A172 (cell line): ENCODE measurements around the gene CEP104. TPM values are rescaled to one million over a fixed set of nuclear protein-coding genes. Genes with fewer than 3 reads are reported as not detected.
"Not testable (repeated sequence)": the region's sequence is repeated elsewhere in the genome, so short reads cannot be mapped to it uniquely, and the experiment has no call there.

Source experiments
- DNase-seq: peaks from one replicate; pipeline ENCODE4 v3.0.0-alpha.2; 2015; ENCODE audit warnings: low spot score
- total RNA-seq: library from RNA; depleted of rRNA; stranded (reverse); fragments of >200 nt; shearing (Covaris generic); gene quantifications from 2 replicates; pipeline ENCODE4 v1.2.3, GENCODE V29; 2014

The CEP104 gene
- total RNA-seq, 1 experiment from 2014 or later = 20.7 TPM

DNA sequence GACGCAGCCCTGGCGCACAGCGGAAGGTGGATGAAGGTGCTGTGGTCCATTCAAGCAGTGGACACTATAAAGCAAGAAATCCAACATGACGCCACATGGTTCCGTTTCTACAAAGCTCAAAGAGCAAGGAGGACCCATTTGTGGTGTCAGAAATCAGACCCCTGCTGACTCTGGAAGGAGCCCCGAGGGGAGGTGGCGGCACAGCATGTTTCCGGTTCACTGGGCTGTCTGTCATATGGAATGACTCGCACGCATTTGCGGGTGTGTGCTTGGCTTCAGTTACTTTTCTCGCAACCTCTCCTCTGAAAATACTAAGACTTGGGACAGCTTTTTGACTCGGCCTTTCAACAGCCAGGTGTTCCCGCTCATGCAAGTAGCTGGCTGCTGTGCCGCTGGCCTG, 31.7 kb downstream of the CEP104 start:
- DNase-seq = no peak

DNA sequence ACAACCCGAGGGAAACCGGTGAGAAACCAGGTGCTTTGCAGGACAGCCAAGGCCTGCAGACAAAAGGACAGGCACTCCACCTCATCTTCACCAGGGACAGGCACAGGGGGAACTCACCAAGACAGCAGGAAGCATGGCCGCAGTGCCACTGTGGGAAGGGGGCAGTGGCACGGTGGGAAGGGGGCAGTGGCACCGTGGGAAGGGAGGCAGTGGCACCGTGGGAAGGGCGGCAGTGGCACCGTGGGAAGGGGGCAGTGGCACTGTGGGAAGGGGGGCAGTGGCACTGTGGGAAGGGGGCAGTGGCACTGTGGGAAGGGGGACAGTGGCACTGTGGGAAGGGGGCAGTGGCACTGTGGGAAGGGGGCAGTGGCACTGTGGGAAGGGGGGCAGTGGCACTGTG, 32.4 kb downstream of the CEP104 start:
- no peak for DNase-seq

DNA sequence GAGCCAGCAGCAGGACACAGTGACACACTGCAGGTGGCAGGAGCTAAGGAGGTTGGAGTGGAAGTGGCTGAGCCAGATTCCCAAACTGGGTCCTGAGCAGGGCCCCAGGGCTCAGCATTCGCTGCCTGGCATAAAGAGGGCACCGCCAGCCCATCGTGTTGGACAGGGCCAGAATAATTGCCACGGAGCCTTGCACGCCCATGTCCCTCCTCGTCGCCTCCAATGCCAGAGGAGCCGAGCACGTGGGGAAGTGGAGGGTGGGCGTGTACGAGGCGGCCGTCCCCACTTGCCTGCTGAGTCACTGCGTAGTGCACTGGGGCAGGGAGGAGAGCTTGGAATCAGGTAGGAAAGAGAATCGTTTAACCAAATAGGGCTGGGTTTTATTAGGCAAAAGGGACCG, 34.6 kb downstream of the CEP104 start:
- DNase-seq = no peak

DNA sequence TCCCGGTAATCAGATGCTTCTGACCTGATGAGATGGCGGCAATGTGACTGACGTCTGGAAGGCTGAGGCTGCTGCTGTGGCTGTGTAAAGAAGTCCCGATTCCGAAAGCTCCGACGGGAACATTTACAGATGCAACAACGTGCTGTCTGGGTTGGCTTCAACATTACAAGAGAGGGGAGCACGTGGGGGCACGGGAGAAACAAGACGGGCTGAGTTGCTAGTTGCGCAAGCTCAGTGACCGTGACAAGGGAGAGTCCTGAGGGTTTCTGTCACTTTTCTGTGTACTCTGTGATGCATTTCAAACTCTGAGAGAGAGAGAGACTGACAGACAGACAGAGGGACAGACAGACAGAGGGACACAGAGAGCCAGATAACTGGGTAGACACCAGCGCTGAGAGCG, 35.1 kb downstream of the CEP104 start:
- DNase-seq = no peak

DNA sequence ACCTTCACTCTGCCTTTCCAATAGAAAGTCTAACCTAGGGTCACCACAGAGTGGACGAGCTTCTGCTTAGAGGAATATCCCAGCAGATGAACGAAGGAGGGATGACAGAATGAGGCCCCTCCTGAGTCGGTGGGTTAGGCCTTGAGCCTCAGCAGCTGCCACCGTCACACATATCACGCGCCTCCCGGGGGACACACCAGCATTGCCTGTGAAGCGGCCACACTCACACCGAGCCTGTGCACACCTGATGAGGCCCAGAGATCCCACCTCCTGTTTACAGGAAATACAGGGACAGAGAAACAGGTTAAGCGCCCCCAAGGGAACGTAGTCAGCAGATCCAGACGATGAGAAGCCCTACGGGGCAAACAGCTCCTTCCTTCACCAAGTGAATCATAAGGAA, 35.6 kb downstream of the CEP104 start:
- no peak for DNase-seq

DNA sequence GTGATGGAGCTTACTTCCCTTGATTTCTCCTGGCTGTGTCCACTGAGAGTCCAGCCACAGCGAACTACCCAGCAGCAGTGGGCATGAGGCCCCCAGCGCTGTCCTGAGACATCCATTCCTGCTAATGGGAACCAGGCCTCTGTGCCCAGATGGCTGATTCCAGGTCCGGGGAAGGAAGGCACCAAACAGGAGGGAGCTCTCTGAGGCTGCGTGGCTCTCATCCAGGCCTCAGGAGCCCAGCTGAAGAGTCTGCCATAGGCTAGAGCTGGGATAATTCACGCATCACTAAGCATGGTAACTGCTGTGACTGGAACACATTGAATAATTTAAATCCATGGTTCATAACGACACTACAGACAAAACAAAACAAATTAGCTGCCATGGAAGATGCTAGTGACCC, 36.0 kb downstream of the CEP104 start:
- DNase-seq = no peak

DNA sequence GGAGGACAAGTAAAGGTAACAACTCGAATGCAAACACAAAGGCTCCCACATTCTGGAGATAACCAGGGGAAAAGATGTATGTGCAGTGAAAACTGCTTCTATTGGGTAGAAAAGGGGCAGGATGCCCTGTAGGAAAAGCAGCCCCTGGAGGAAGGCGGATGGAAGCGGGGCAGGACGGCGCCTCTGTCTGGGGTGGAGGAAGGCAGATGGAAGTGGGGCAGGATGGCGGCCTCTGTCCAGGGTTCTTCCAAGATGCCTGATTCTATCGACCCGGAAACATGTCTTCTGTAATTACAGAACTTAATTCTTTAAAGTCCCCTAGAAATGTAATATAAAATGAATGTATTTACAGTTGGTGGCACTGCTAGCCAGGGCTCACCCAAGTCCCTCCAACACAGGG, 36.7 kb downstream of the CEP104 start:
- no peak for DNase-seq

DNA sequence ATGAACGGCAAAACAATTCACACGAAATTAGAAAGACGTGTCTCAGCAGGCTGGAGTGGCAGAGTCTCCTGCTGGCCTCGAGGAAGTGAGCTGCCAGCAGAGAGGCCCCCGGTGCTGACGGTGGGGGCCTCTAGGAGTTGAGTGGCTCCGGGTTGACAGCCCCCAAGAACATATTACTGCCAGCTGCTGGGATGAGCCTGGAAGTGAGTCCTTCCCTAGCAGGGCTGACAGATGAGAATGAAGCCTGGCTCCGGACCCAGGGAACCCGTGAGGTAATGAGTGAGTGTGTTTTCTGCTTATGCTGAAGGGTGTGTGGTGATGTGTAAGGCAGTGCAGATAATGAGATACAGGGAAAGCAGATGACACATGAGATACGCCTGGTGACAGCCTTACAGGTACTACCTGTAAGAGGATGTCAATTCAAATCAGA, 37.2 kb downstream of the CEP104 start:
- no peak for DNase-seq

DNA sequence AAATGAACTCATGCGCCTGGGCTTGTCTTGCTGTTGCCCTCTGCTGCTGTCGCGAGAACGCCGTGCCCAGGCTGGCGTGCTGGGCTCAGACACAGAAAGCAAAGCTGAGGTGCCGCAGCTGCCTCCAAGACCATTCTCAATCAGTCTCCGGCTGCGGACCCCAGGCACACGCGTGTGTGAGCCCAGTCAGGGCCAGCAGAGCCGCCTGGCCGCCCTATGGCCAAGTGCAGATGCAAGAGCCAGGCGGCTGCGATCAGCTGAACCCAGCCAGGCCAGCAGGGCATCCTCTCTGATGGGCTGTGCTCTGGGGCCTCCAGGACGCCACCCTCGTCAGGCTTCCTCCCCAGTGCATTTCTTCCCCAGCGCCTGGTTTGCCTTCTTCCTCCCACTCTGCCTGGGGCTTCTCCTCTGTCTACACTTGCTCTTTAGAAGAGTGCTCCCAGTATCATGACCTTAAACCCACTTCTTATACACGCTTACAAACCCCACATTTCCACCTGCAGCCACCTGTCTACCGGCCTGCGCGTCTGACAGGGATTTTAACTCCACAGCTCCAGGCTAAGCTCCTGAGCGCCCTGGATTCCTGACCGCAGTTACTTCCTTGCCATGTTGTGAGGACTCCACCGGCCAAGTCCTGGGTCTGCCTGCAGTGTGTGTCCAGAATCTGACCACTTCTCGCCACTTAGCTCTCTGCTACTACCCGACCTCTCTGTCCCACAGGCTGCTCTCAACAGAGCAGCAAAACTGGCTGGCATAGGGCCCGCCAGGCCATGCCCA, 39.0 kb downstream of the CEP104 start:
- DNase-seq = no peak

DNA sequence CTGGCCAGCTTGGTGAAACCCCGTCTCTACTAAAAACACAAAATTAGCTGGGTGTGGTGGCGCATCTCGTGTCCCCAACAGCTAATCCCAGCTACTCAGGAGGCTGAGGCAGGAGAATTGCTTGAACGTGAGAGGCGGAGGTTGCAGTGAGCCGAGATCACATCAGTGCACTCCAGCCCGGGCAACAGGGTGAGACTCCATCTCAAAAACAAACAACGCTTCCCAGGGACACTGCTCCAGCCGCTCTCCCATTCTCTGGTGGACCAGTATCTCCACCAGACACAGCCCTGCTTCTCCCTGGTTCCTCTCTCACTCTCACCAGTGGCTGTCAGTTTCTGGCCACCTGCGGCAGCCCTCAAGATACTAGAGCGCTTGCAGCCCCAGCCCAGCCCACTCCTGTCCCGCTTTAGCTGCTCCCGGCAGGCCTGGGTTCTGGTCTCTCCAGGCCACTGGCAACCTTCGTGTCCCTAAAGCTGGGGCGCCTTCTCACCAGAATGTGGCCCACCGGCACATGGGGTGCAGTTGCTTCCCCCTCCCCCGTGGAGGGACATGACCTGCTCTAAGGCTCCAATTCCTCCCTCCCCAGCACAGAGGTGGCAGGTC, 39.8 kb downstream of the CEP104 start:
- DNase-seq = no peak

DNA sequence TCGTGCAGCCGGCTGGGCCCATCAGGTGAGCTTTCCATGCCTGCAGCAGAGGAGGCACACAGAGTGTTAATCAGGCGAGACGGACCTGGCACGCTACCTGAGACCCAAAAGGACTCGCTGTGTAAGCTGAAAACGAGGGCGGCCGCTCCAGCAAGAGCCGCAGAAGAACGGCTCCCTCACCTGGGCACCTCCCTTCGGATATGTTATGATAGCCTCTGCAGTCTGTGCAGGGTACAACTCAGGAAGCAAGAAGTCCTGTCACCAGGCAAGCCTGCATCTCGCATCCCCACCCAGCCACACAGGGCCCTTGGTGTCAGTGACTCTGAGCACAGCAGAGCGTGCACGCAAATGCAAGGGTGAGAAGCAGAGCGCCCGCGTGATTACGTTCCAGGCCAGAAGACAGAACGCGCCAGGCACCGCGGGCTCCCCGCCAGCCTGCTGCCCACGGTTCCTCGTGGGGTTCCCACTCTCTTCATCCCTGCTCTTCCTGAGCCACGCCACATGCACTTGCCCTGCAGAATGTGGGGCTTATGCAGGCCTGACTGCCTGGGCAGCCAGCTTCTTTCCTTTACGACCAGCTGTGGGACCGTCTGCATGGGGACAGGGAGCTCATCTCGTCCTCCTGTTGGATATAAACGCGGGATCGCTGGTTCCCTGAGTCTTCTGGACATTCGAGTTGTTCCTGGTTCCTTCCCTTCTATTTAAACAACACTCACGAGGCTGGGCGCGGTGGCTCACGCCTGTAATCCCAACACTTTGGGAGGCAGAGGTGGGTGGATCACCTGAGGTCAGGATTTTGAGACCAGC, 40.5 kb downstream of the CEP104 start:
- no peak for DNase-seq

DNA sequence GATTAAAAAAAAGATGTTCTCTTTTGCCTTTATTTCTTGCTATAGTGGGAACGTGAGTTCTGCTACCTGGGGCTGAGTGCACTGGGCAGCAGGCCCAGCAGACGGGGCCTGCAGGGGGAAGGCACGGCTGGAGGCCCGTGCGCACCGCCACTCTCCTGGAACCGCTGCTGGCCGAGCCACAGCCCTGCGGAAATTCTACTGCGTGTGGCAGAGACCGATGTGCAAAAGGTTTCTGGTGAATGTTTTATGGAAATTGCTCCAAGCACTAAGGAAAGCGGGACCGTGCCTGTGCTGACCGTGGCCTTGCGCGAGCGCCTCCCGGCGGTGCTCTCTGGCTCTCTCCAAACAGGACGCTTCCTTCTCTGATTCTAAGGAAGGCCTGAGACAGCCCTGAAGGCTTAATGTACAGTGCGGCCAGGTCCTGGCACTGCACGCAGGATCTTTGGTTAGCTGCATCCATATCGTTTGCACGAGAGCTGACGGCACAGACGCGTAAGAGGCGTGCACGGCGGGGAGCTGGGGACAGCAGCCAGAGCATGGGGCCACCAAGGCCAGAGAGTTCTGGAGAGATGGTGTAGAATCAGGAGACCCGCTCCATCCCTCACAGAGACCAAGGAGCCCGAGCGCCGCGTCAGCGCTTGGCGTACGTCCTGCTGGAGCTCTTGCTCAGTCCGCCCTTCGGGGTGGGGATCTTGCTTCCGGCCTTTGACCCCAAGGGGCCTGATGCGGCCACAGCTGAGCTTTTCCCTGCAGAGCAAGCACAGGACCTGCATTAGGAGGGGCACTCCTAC, 42.0 kb downstream of the CEP104 start:
- no peak for DNase-seq

DNA sequence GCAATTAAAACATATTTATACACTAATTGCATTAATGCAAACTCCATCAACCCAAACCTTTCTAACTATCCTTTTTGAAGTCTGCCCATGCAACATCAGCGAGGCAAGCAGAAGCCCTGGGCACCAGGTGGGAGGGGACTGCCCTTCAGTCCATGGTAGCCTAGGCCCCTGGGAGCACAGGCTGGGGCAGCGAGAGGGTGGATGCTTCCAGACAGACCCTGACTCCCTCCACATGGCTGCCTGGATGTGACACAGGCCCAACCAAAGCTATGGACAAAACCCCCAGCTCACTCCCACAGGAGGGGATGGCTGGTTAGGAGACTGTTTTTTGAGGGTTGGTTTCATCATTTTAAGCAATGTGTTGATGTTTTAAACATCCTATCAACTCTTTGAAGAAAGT, 42.9 kb downstream of the CEP104 start:
- no peak for DNase-seq

DNA sequence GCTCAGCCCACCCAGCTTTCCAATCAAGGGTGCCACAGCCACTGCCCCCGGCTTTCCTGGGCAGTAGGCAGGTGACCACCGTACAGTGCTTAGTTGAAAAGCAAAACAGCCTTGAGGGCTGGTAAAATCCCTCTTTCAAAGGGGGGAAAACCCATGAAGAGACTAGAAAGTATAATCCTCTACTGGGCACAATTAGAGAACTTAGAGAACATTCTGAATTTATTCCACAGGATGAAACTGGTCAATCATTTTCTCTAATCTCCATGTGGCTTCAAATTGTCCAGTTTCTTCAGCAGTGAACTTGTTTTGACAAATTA, 45.5 kb downstream of the CEP104 start:
- no peak for DNase-seq

DNA sequence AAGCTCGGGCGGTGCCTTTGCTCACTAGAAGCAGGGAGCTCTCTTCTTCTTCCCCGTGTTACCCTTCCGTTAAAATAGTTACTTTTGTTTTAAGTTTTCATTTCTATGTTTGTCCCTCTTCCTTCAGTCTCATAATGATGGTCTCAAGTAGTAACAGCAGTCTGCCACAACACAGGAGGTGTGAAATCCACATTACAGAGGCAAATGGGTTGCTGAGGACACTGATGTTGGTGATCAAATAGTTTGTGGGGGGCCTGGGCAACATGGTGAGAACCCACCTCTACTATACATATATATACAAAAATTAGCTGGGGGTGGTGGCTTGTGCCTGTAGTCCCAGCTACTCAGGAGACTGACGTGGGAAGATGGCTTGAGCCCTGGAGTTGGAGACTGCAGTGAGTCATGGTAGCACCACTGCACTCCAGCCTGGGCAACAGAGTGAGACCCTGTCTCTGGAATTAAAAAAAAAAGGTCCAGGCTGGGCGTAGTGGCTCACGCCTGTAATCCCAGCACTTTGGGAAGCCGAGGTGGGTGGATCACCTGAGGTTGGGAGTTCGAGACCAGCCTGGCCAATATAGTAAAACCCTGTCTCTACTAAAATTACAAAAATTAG, 46.8 kb downstream of the CEP104 start:
- not testable (repeated sequence) for DNase-seq

DNA sequence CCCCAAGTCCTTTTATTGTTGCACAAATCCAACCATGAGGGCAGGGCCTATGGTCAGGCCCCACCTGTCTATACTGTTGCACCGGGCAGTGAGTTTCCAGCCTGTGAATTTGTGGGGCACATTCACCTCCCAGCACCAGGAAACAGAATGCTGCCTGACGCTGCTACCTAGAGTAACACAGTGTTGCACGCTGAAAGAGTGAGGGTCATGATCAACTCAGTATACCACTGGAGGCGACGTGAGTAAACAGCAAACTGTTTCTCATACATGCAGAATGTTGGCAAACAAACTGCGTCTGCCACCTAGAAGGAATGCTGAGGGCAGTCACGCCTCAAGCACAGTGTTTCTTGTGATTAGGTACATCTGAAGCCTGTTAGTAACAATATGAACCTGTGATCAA, 47.3 kb downstream of the CEP104 start:
- no peak for DNase-seq

DNA sequence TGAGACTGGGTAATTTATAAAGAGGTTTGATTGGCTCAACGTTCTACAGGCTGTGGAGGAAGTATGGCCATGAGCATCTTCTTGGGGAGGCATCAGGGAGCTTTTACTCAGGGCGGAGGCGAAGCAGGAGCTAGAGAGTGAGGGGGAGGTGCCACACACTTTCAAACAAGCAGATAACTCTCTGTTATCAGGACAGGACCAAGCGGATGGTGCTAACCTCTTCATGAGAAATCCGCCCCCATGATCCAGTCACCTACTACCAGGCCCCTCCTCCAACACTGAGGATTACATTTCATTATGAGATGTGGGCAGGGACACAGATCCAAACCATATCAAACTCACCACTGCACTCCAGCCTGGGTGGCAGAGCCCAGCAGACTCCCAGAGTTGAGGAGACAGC, 49.2 kb downstream of the CEP104 start:
- DNase-seq = no peak

DNA sequence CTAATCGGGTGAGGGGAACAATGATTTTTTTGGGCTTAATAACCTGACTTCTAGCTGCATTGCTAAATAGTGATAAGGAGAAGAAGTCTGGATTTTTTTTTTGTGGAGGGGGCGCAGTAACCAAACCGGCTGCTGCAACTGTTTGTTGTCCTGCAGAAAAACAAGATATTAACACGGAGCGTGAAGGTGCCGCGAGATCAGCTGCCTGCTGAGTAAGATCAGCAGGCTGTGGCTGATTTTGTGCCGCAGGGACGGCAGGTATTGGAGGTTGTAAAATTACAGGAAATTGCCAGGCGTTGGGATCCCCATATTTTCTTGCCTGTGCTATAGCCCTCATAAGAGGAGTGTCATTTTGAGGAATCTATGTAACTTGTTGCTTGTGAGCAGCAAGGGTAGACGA, 52.0 kb downstream of the CEP104 start:
- DNase-seq = no peak

DNA sequence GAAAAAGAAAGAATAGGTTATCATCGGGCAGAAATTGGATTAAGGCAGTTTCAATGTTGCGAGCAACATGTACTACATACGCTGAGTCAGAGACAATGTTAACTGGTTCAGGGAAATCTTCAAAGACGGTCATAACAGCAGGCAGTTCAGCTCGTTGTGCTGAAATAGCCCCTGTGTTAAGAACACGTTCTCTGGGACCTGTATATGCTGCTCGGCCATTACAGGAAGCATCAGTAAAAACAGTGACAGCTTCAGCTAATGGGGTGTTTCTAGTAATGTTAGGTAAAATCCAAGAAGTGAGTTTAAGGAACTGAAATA, 52.4 kb downstream of the CEP104 start:
- not testable (repeated sequence) for DNase-seq

DNA sequence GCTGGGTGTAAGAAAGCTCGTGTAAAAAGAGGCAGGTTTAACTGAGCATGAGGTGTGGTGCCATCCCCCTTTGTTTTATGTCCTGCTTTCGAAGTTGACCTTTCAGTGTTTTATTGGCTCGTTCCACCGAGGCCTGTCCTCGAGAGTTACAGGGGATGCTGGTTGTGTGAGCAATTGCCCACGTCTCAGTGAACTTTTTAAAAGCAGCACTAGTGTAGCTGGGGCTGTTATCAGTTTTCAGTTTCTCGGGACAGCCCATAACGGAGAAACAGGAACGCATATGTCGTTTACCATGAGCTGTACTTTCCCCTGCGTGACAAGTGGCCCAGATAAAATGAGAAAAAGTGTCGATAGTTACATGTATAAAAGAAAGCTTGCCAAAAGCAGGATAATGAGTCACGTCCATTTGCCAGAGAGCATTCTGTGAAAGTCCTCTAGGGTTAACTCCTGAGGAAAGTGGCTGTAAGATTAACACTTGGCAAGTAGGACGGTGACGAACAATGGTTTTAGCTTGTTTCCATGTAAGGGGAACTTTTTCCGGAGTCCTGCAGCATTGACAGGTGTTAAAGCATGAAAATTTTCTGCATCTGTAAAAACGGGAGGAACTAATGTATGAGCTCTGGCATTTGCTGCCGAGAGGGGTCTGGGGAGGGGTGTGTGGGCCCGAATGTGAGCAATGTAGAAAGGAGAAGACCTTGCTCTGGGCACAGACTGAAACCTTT, 52.9 kb downstream of the CEP104 start:
- DNase-seq = no peak

DNA sequence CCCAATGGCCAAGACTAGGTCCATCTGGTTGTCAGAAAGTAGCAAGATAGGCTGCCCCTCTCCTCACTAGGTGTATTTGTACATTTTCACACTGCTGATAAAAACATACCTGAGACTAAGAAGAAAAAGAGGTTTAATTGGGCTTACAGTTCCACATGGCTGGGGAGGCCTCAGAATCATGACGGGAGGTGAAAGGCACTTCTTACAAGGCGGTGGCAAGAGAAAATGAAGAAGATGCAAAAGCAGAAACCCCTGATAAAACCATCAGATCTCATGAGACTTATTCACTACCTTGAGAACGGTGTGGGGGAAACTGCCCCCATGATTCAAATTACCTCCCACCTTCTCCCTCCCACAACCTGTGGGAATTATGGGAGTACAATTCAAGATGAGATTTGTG, 56.2 kb downstream of the CEP104 start:
- DNase-seq = not testable (repeated sequence)
